WTC11 (cell line): ENCODE results near the gene PTCH1. TPM values are rescaled to one million over a fixed set of nuclear protein-coding genes. Genes with fewer than 3 reads are reported as not detected.

Experiments
- ATAC-seq: fragments of 200-7000 bp; cut with Tn5 transposase; 2 replicates; pipeline ENCODE4 v1.10.0; 2021; ENCODE audit warnings: mild to moderate bottlenecking, moderate library complexity
- CTCF ChIA-PET: fragments of 300-600 bp; sonication (Branson Sonifier 250); formaldehyde crosslinking; loops from one replicate; lab custom pipeline; 2021; ENCODE audit warnings: antibody characterized with exemption; lab: Charles Lee
- POLR2A ChIA-PET: fragments of 350-600 bp; sonication (Branson Sonifier 250); formaldehyde crosslinking; loops from one replicate; lab custom pipeline; 2021; ENCODE audit warnings: antibody characterized with exemption; lab: Charles Lee
- DNase-seq: peaks from one replicate; pipeline ENCODE4 v3.0.0; 2021; ENCODE audit warnings: low spot score
- H3K27ac Mint-ChIP-seq: 2 replicates; pipeline ENCODE4 v1.8.0; 2021; ENCODE audit warnings: mixed read lengths
- H3K27me3 Mint-ChIP-seq: 2 replicates; pipeline ENCODE4 v1.8.0; 2021; ENCODE audit warnings: low read depth, mild to moderate bottlenecking, moderate library complexity, mixed read lengths
- H3K36me3 Mint-ChIP-seq: 2 replicates; pipeline ENCODE4 v1.8.0; 2021; ENCODE audit warnings: mixed read lengths
- H3K4me1 Mint-ChIP-seq: 2 replicates; pipeline ENCODE4 v1.8.0; 2022; ENCODE audit warnings: mixed read lengths
- H3K4me3 Mint-ChIP-seq: 2 replicates; pipeline ENCODE4 v1.8.0; 2021; ENCODE audit warnings: mild to moderate bottlenecking, moderate library complexity, mixed read lengths
- H3K9me3 Mint-ChIP-seq: 2 replicates; pipeline ENCODE4 v1.8.0; 2021; ENCODE audit warnings: mixed read lengths
- ESRRA ChIP-seq: sonication (generic); formaldehyde crosslinking; IDR thresholded peaks from 2 replicates; pipeline ENCODE4 v1.8.1; 2022; ENCODE audit warnings: mild to moderate bottlenecking, missing genetic modification reagents, borderline replicate concordance
- GRHL2 ChIP-seq: fragments of 250-450 bp; sonication (Bioruptor Pico); IDR thresholded peaks from 2 replicates; pipeline ENCODE4 v1.8.0; 2022; ENCODE audit warnings: mild to moderate bottlenecking, moderate library complexity; ENCODE audit not compliant: insufficient replicate concordance, severe bottlenecking
- GTF2I ChIP-seq: fragments of 250-450 bp; sonication (Bioruptor Pico); conservative IDR thresholded peaks from 2 replicates; pipeline ENCODE4 v1.4.0; 2021; ENCODE audit warnings: mild to moderate bottlenecking
- NR1H2 ChIP-seq: sonication (generic); formaldehyde crosslinking; IDR thresholded peaks from 2 replicates; pipeline ENCODE4 v1.9.0; 2021; ENCODE audit warnings: mild to moderate bottlenecking, moderate library complexity, missing genetic modification reagents
- NR3C1 ChIP-seq: sonication (generic); formaldehyde crosslinking; conservative IDR thresholded peaks from 2 replicates; pipeline ENCODE4 v1.8.1; 2023; ENCODE audit warnings: low read depth, mild to moderate bottlenecking, missing genetic modification reagents
- SMAD3 ChIP-seq: sonication (generic); formaldehyde crosslinking; IDR thresholded peaks from 2 replicates; pipeline ENCODE4 v1.8.0; 2022; ENCODE audit warnings: missing genetic modification reagents, mild to moderate bottlenecking, borderline replicate concordance
- SMAD4 ChIP-seq: sonication (generic); formaldehyde crosslinking; IDR thresholded peaks from 2 replicates; pipeline ENCODE4 v1.8.0; 2022; ENCODE audit warnings: mild to moderate bottlenecking, missing genetic modification reagents
- ZNF416 ChIP-seq: fragments of 250-450 bp; sonication (Bioruptor Pico); IDR thresholded peaks from 2 replicates; pipeline ENCODE4 v1.9.0; 2021; ENCODE audit warnings: mild to moderate bottlenecking, inconsistent platforms
- total RNA-seq: library from RNA; stranded (reverse); gene quantifications from 3 replicates; pipeline ENCODE4 v1.2.3, GENCODE V29; 2021
- TF ChIP-seq, protein P1 (sequence below): sonication (generic); formaldehyde crosslinking; IDR thresholded peaks from 2 replicates; pipeline ENCODE4 v1.8.0; 2023; ENCODE audit warnings: mild to moderate bottlenecking, missing genetic modification reagents
- TF ChIP-seq, protein P2 (sequence below): sonication (generic); formaldehyde crosslinking; IDR thresholded peaks from 2 replicates; pipeline ENCODE4 v1.8.1; 2023; ENCODE audit warnings: mild to moderate bottlenecking, missing genetic modification reagents
- TF ChIP-seq, protein P3 (sequence below): sonication (generic); formaldehyde crosslinking; conservative IDR thresholded peaks from 2 replicates; pipeline ENCODE4 v1.8.1; 2022; ENCODE audit warnings: mild to moderate bottlenecking, missing genetic modification reagents
- TF ChIP-seq, protein P4 (sequence below): fragments of 250-450 bp; sonication (Bioruptor Pico); conservative IDR thresholded peaks from 2 replicates; pipeline ENCODE4 v1.9.0; 2021; ENCODE audit warnings: mild to moderate bottlenecking

The PTCH1 gene
- total RNA-seq, 1 experiment from 2014 or later: 38.0 TPM

DNA sequence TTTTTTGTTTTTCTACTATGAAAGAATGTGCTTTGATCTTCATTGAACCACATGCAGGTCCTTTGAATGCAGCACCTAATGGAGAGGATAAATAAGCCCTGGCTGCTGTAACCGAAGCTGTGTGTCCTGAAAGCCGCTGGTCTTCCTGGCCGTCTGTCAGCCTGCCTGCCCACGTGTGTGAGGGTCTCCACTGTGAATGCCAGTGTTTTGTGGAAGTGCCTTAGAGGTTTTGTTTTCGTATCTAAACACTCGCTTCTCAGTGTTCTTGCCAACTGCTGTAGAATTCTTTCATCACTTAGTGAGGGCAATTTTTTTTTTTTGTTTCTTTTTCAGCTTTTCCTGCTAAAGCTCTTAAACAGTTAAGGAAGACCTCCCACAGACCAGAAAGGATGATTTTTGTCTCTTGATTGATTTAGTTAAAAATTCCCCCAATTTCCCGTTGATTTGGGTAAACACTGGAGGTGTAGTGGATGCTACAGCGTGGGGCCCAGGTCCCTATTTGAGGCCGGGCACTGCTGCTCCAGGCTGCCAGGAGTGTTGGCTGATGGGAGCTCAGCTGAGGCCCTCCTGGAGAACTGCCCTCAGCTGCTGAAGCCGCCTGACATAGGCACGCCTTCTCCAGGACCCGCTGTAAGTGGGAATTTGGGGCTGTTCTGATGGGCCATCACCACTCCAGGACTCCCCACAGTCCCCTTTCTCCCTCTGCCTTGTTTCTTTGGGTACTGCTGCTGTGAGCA, 29.2 kb upstream of the PTCH1 start (continued):
- TF ChIP-seq, protein P1, sequence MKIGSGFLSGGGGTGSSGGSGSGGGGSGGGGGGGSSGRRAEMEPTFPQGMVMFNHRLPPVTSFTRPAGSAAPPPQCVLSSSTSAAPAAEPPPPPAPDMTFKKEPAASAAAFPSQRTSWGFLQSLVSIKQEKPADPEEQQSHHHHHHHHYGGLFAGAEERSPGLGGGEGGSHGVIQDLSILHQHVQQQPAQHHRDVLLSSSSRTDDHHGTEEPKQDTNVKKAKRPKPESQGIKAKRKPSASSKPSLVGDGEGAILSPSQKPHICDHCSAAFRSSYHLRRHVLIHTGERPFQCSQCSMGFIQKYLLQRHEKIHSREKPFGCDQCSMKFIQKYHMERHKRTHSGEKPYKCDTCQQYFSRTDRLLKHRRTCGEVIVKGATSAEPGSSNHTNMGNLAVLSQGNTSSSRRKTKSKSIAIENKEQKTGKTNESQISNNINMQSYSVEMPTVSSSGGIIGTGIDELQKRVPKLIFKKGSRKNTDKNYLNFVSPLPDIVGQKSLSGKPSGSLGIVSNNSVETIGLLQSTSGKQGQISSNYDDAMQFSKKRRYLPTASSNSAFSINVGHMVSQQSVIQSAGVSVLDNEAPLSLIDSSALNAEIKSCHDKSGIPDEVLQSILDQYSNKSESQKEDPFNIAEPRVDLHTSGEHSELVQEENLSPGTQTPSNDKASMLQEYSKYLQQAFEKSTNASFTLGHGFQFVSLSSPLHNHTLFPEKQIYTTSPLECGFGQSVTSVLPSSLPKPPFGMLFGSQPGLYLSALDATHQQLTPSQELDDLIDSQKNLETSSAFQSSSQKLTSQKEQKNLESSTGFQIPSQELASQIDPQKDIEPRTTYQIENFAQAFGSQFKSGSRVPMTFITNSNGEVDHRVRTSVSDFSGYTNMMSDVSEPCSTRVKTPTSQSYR: no peak
- no peak for TF ChIP-seq SMAD4
- no peak for TF ChIP-seq GTF2I (CRISPR knock-in tag)

DNA sequence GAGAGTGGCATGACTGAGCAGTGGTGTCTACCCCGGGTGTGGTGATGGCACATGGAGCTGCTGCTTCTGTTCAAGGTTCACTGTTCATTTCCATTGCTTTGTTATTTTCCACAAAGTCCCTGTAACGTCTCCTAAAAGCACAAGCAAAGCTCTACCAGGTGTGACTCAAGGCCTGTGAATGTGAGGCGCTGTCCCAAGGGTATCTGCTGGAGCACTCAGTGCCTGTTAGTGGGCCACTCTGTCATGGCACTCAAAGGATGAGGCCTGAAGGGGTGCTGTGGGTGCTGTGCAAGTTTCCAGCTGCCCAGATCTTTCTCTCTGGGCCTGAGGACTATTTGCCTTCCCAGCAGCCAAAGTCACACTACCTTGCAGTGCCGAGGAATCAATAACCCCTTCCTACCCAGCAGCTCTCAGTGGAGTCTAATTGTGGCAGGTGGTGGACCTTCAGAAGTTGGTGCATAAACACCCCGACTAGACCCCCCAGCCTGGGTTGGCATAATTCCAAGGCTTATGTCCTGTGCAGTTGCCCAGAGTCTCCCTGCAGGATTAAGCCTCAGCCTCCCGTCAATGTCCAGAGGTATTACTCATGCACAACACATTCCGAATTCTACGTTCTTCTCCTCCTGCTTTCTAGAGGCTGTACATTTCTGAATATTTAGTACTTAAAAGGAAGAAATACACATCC, 17.4 kb upstream of the PTCH1 start:
- ChIA-PET POLR2A (no interaction called here), CTCF (no interaction called here)
- Mint-ChIP-seq H3K27ac (no peak overlapping the region), H3K4me3 (no peak overlapping the region), H3K27me3 (no peaks in the 10 kb centered on the region; the same call in 1 of the 2 replicates), H3K36me3 (no peaks in the 10 kb centered on the region), H3K4me1 (peaks cover 6% of the 10 kb centered on the region), H3K9me3 (peaks cover 3% of the 10 kb centered on the region; the same call in 1 of the 2 replicates)
- DNase-seq (no peak), ATAC-seq (no peak)
- TF ChIP-seq SMAD3 (CRISPR knock-in tag) (no peak), ESRRA (CRISPR knock-in tag) (no peak), GRHL2 (CRISPR knock-in tag) (no peak)
- TF ChIP-seq, protein P2, sequence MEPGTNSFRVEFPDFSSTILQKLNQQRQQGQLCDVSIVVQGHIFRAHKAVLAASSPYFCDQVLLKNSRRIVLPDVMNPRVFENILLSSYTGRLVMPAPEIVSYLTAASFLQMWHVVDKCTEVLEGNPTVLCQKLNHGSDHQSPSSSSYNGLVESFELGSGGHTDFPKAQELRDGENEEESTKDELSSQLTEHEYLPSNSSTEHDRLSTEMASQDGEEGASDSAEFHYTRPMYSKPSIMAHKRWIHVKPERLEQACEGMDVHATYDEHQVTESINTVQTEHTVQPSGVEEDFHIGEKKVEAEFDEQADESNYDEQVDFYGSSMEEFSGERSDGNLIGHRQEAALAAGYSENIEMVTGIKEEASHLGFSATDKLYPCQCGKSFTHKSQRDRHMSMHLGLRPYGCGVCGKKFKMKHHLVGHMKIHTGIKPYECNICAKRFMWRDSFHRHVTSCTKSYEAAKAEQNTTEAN (CRISPR knock-in tag): no peak

DNA sequence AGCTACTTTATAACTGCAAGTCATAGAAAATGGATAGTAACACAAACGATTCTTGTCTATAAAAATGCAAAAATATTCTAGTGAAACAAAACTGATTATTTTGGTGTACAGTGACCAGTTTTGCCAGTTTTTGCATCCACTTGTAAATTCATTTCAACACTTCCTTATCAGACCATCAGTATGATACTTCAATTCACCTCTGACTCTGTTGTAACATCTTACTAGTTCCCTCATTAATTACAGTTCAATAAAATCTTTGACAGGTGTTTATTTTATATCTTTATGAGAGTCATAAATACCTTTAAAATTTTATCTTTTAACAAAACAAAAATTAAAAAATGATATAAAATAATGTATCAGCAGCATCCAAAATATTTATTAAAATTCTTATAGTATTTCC, 13.1 kb upstream of the PTCH1 start:
- DNase-seq (no peak), ATAC-seq (no peak)
- no peak overlapping the region for H3K27ac Mint-ChIP-seq
- H3K36me3 Mint-ChIP-seq: no peaks in the 10 kb centered on the region
- no peak for TF ChIP-seq ZNF416 (CRISPR knock-in tag)
- TF ChIP-seq SMAD4: no peak
- TF ChIP-seq, protein P3, sequence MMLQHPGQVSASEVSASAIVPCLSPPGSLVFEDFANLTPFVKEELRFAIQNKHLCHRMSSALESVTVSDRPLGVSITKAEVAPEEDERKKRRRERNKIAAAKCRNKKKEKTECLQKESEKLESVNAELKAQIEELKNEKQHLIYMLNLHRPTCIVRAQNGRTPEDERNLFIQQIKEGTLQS (CRISPR knock-in tag): no peak
- TF ChIP-seq NR1H2 (CRISPR knock-in tag): no peak
- no peak for TF ChIP-seq NR3C1
- TF ChIP-seq, protein P4, sequence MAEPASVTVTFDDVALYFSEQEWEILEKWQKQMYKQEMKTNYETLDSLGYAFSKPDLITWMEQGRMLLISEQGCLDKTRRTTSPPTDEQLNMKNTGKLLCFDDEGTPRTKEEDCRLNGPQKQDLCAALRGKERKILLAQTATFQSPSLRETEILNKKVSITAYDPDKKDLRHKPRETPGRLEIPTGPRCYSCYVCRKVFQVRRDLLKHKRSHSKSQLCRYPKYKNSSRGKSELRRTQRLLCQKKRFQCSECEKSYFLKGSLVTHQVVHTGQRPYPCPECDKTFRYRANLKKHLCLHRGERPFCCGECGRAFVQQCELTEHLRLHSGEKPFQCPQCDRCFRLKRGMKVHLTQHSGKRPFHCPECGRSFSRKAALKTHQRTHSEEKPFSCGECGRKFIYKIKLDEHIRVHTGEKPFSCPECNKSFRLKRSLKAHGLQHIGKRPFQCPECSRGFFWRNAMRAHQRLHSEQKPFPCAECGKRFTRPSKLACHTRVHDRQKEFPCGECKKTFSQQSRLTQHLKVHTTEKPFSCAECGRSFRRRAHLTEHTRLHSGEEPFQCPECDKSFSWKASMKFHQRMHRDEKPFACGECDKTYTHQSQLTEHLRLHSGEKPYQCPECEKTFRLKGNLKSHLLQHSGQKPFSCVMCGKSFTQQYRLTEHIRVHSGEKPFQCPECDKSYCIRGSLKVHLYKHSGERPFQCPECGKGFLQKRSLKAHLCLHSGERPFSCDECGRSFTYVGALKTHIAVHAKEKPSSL (CRISPR knock-in tag): no peak
- TF ChIP-seq, all 79 proteins: peak for 0
- no peak overlapping the region for H3K4me3 Mint-ChIP-seq
- peaks cover 3% of the 10 kb centered on the region; the same call in 1 of the 2 replicates for H3K9me3 Mint-ChIP-seq
- ChIA-PET POLR2A (no interaction called here), CTCF (no interaction called here)
- H3K27me3 Mint-ChIP-seq: peaks cover 6% of the 10 kb centered on the region
- peaks cover 17% of the 10 kb centered on the region for H3K4me1 Mint-ChIP-seq
